ENCODE measurements around the gene FASTK.

- no peak; the same call in 1 of the 2 replicates for TF ChIP-seq CTCF (conservative IDR thresholded peaks at IDR 0.05)
- peak; percentile 88; the same call in 1 of the 2 replicates for TF ChIP-seq ZFX (IDR thresholded peaks at IDR 0.05)
Observed at GRCh38 chr7:151028131-151028947, 52.3 kb downstream of the FASTK start, which contains the start of gene ABCB8.
